Endothelial cell of umbilical vein (primary cell): ENCODE measurements around the gene CHST11. TPM values are rescaled to one million over a fixed set of nuclear protein-coding genes. Genes with fewer than 3 reads are reported as not detected.

Source experiments
- BruUV-seq: library from RNA; stranded (reverse); fragments of 400-500 nt; replicated peaks from 2 replicates; lab custom pipeline; 2021; lab: Mats Ljungman, UMichigan
- CTCF ChIA-PET: fragments of 300-600, 350-600 bp; sonication (Branson Sonifier 250); formaldehyde crosslinking; loops from one replicate; lab custom pipeline; 2021; ENCODE audit warnings: antibody characterized with exemption, inconsistent platforms; lab: Charles Lee
- POLR2A ChIA-PET: fragments of 300-600, 350-600 bp; sonication (Branson Sonifier 250); formaldehyde crosslinking; loops from one replicate; lab custom pipeline; 2021; ENCODE audit warnings: antibody characterized with exemption, inconsistent platforms; lab: Charles Lee
- DNase-seq: peaks from one replicate; pipeline ENCODE4 v3.0.0-alpha.2; 2011; ENCODE audit warnings: low read depth, low spot score
- FAIRE-seq: peaks from 2 replicates; lab custom pipeline; 2011; peaks lifted over from hg19 to GRCh38; lab: Jason Lieb, UNC
- H2AFZ ChIP-seq: 2 replicates; pipeline ENCODE4 v1.6.0; 2012; ENCODE audit warnings: low read depth, low read length, control low read depth, inconsistent platforms
- H3K27ac ChIP-seq: 2 replicates; pipeline ENCODE4 v1.5.1; 2011; ENCODE audit warnings: low read depth, mild to moderate bottlenecking, control low read depth, low read length, moderate library complexity; ENCODE audit not compliant: insufficient read depth
- H3K27me3 ChIP-seq, 2 experiments: 2 replicates each; pipeline versions ENCODE4 v1.6.0 to v1.6.1; 2011; ENCODE audit warnings: low read length in 2 of 2, mixed read lengths in 1 of 2; ENCODE audit not compliant: control insufficient read depth in 2 of 2, insufficient read depth in 2 of 2
- H3K36me3 ChIP-seq, 2 experiments: 2 replicates in 1 of 2; 3 replicates in 1 of 2; pipeline ENCODE4 v1.5.1; 2011; ENCODE audit warnings: low read length in 2 of 2, mild to moderate bottlenecking in 1 of 2, moderate library complexity in 1 of 2; ENCODE audit not compliant: control insufficient read depth in 2 of 2, insufficient read depth in 2 of 2; ENCODE audit errors: extremely low read depth in 1 of 2
- H3K4me1 ChIP-seq: 3 replicates; pipeline ENCODE4 v1.5.1; 2011; ENCODE audit warnings: mild to moderate bottlenecking, low read length; ENCODE audit not compliant: control insufficient read depth, insufficient read depth; ENCODE audit errors: extremely low read depth
- H3K4me2 ChIP-seq: 2 replicates; pipeline ENCODE4 v1.6.1; 2011; ENCODE audit warnings: low read length, control low read depth, mixed read lengths; ENCODE audit not compliant: insufficient read depth
- H3K4me3 ChIP-seq, 3 experiments: fragments of 200-600 bp in 1 of 3; sonication (generic), shearing (Covaris generic) in 1 of 3; replicated peaks in 1 of 3; 2 replicates each; pipeline ENCODE4 v1.5.1; 2011 to 2016; ENCODE audit warnings: control low read depth in 3 of 3, low read length in 3 of 3, mild to moderate bottlenecking in 2 of 3, inconsistent platforms in 1 of 3, low read depth in 1 of 3, moderate library complexity in 1 of 3; ENCODE audit not compliant: insufficient read depth in 1 of 3
- H3K79me2 ChIP-seq: 2 replicates; pipeline ENCODE4 v1.6.0; 2012; ENCODE audit warnings: low read length, inconsistent platforms; ENCODE audit not compliant: control insufficient read depth, insufficient read depth
- H3K9ac ChIP-seq: replicated peaks from 2 replicates; pipeline ENCODE3; 2011; ENCODE audit warnings: low read length, control low read depth; ENCODE audit not compliant: insufficient read depth; ENCODE audit errors: extremely low read depth
- H3K9me1 ChIP-seq: replicated peaks from 3 replicates; pipeline ENCODE4 v1.6.0; 2011; ENCODE audit warnings: mild to moderate bottlenecking, low read length; ENCODE audit not compliant: control insufficient read depth, insufficient read depth; ENCODE audit errors: extremely low read depth
- H3K9me3 ChIP-seq: replicated peaks from 2 replicates; pipeline ENCODE4 v1.5.1; 2012; ENCODE audit warnings: low read length, inconsistent platforms; ENCODE audit not compliant: control insufficient read depth, insufficient read depth
- H4K20me1 ChIP-seq: replicated peaks from 2 replicates; pipeline ENCODE3; 2011; ENCODE audit warnings: mild to moderate bottlenecking, low read length; ENCODE audit not compliant: control insufficient read depth, insufficient read depth; ENCODE audit errors: extremely low read depth
- EZH2 ChIP-seq: IDR thresholded peaks from 2 replicates; pipeline ENCODE4 v1.6.1; 2012; ENCODE audit warnings: borderline replicate concordance, low read depth, mild to moderate bottlenecking, moderate library complexity, low read length, inconsistent platforms; ENCODE audit not compliant: severe bottlenecking
- FOS ChIP-seq: IDR thresholded peaks from 2 replicates; pipeline ENCODE4 v1.6.1; 2011; ENCODE audit warnings: mild to moderate bottlenecking, low read length, moderate library complexity, borderline replicate concordance; ENCODE audit not compliant: insufficient read depth
- GATA2 ChIP-seq: IDR thresholded peaks from 2 replicates; pipeline ENCODE4 v1.7.0; 2011; ENCODE audit warnings: low read depth, mild to moderate bottlenecking, moderate library complexity, mixed read lengths, low read length; ENCODE audit not compliant: insufficient read length, insufficient read depth
- JUN ChIP-seq: IDR thresholded peaks from 2 replicates; pipeline ENCODE4 v1.6.1; 2011; ENCODE audit warnings: borderline replicate concordance, low read depth; ENCODE audit not compliant: insufficient read length, insufficient read depth
- MAX ChIP-seq: IDR thresholded peaks from 2 replicates; pipeline ENCODE4 v1.6.1; 2011; ENCODE audit not compliant: insufficient read depth, insufficient read length
- MYC ChIP-seq: IDR thresholded peaks from one replicate; pipeline ENCODE4 v1.6.1; 2011; ENCODE audit warnings: mild to moderate bottlenecking, low read depth, low read length
- POLR2A ChIP-seq: IDR thresholded peaks from 2 replicates; pipeline ENCODE4 v1.6.1; 2012; ENCODE audit warnings: low read depth, mild to moderate bottlenecking, control low read depth, low read length
- POLR2AphosphoS5 ChIP-seq: IDR thresholded peaks from 2 replicates; pipeline ENCODE4 v1.6.1; 2012; ENCODE audit warnings: low read depth, mild to moderate bottlenecking, control low read depth, low read length, moderate library complexity; ENCODE audit not compliant: insufficient read depth
- dilution Hi-C: fragments of 300-500 bp; cut with MboI; formaldehyde crosslinking; loops from one replicate; pipeline ENCODE4 v1.15.0; 2019; ENCODE audit warnings: low sequenced_read_pairs; ENCODE audit not compliant: extremely low pct_ligation_motif_present
- intact Hi-C: fragments of 100-400 bp; cut with micrococcal nuclease; formaldehyde crosslinking; loops from one replicate; pipeline ENCODE4 v1.10.0; 2022
- polyA plus RNA-seq, 4 experiments: library from polyadenylated mRNA; depleted of rRNA in 3 of 4; stranded (reverse) in 3 of 4; unstranded in 1 of 4; fragments of >200 nt; gene quantifications; 2 replicates each; pipeline versions ENCODE4 v1.2.1 to v1.2.3, GENCODE V29; 2011 to 2012; ENCODE audit warnings: missing spikeins in 1 of 4
- total RNA-seq: library from RNA; stranded (reverse); gene quantifications from 2 replicates; pipeline ENCODE4 v1.2.3, GENCODE V29; 2021
- TF ChIP-seq, protein P1 (sequence below), 2 donors: IDR thresholded peaks; 1 replicate in 1 of 2; 2 replicates in 1 of 2; pipeline ENCODE4 v1.5.1; 2011; ENCODE audit warnings: low read length in 2 of 2, mild to moderate bottlenecking in 2 of 2, moderate library complexity in 2 of 2, control low read depth in 1 of 2, inconsistent platforms in 1 of 2, low read depth in 1 of 2; ENCODE audit not compliant: insufficient read depth in 1 of 2; ENCODE audit errors: extremely low read depth in 1 of 2

CHST11 gene
- total and polyA plus RNA-seq, 2 donors (not counting 3 experiments of a cell fraction or from before 2014, with no cell fraction given), result 19.7 to 20.9 TPM

- BruUV-seq, result no TSS peak
- Histone ChIP-seq H3K79me2 (no peaks in the 10 kb centered on the region), H3K36me3 (no peaks in the 10 kb centered on the region), H3K9ac (no peak overlapping the region), H3K4me2 (no peak overlapping the region), H3K27ac (no peak overlapping the region), H2AFZ (no peak overlapping the region), H3K9me3 (no peaks in the 10 kb centered on the region), H3K9me1 (no peaks in the 10 kb centered on the region), H4K20me1 (no peaks in the 10 kb centered on the region), H3K4me3 (no peak overlapping the region), H3K27me3 (no peaks in the 10 kb centered on the region), H3K4me1 (peaks cover 14% of the 10 kb centered on the region)
- ChIA-PET POLR2A (no interaction called here), CTCF (no interaction called here)
- TF ChIP-seq EZH2 (no peak), POLR2A (no peak), MAX (no peak), MYC (no peak), GATA2 (no peak), POLR2AphosphoS5 (no peak), JUN (no peak), FOS (no peak)
- TF ChIP-seq, protein P1, sequence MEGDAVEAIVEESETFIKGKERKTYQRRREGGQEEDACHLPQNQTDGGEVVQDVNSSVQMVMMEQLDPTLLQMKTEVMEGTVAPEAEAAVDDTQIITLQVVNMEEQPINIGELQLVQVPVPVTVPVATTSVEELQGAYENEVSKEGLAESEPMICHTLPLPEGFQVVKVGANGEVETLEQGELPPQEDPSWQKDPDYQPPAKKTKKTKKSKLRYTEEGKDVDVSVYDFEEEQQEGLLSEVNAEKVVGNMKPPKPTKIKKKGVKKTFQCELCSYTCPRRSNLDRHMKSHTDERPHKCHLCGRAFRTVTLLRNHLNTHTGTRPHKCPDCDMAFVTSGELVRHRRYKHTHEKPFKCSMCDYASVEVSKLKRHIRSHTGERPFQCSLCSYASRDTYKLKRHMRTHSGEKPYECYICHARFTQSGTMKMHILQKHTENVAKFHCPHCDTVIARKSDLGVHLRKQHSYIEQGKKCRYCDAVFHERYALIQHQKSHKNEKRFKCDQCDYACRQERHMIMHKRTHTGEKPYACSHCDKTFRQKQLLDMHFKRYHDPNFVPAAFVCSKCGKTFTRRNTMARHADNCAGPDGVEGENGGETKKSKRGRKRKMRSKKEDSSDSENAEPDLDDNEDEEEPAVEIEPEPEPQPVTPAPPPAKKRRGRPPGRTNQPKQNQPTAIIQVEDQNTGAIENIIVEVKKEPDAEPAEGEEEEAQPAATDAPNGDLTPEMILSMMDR (IDR thresholded peaks at IDR 0.05; ENCODE audit: extremely low read depth in 1 of 2, insufficient read depth in 1 of 2, low read depth in 1 of 2, low read length in 2 of 2), result no peak
- FAIRE-seq, result no peak
- intact Hi-C loops (no loop called here), dilution Hi-C loops (no loop called here)
- DNase-seq, result no peak
Measured at GRCh38 chr12:104623883-104624282, 167.1 kb downstream of the CHST11 start.
